Renal cortical epithelial cell (primary cell): ENCODE measurements around the gene GANC. TPM values are rescaled to one million over a fixed set of nuclear protein-coding genes. Genes with fewer than 3 reads are reported as not detected.
A peak's percentile ranks its signal among the peaks of the same experiment; 100 is the strongest.
"Not testable (repeated sequence)": the region's sequence is repeated elsewhere in the genome, so short reads cannot be mapped to it uniquely, and the experiment has no call there.

Source experiments
- DNase-seq: peaks from one replicate; pipeline ENCODE4 v3.0.0-alpha.2; 2011; ENCODE audit warnings: low read depth
- total RNA-seq: library from RNA; depleted of rRNA; stranded (reverse); fragments of >200 nt; gene quantifications from 2 replicates; pipeline ENCODE4 v1.2.3, GENCODE V29; 2014

Gene GANC
- 20.9 and 22.4 TPM in 2 replicates for total RNA-seq

GRCh38 chr15:42272939-42273899 lies at the start of gene GANC, which contains the start of gene TMEM87A:
Gene GANC (plus strand): TSS chr15:42273201. CDS start chr15:42274482, 1,281 bp downstream.
Gene TMEM87A (minus strand): TSS chr15:42273433. CDS start chr15:42273398, 35 bp downstream.
- DNase-seq, result peak; percentile 97

GRCh38 chr15:42226648-42227047 lies 46.4 kb upstream of the GANC start:
- DNase-seq, result no peak

GRCh38 chr15:42228036-42228435 lies 45.0 kb upstream of the GANC start:
- no peak for DNase-seq

GRCh38 chr15:42228981-42229380 lies 44.0 kb upstream of the GANC start:
- not testable (repeated sequence) for DNase-seq

- no peak for DNase-seq
Observed at GRCh38 chr15:42231088-42231487, 41.9 kb upstream of the GANC start.

- no peak for DNase-seq
Observed at GRCh38 chr15:42232606-42233005, 40.4 kb upstream of the GANC start.

- no peak for DNase-seq
Observed at GRCh38 chr15:42233107-42233506, 39.9 kb upstream of the GANC start.

GRCh38 chr15:42239528-42240182 lies 33.3 kb upstream of the GANC start:
- DNase-seq, result no peak

- no peak for DNase-seq
Observed at GRCh38 chr15:42240823-42241222, 32.2 kb upstream of the GANC start.

GRCh38 chr15:42253300-42253699 lies 19.7 kb upstream of the GANC start:
- no peak for DNase-seq

GRCh38 chr15:42264795-42265194 lies 8.2 kb upstream of the GANC start:
- no peak for DNase-seq

- no peak for DNase-seq
Observed at GRCh38 chr15:42267286-42267685, 5.7 kb upstream of the GANC start.

- DNase-seq, result no peak
Observed at GRCh38 chr15:42270551-42270950, 2.5 kb upstream of the GANC start.

GRCh38 chr15:42270996-42271395 lies 2.0 kb upstream of the GANC start:
- no peak for DNase-seq

GRCh38 chr15:42273900-42274701 lies 1.1 kb downstream of the GANC start:
- peak; percentile 58 for DNase-seq

- DNase-seq, result no peak
Observed at GRCh38 chr15:42274702-42274989, 1.6 kb downstream of the GANC start.

GRCh38 chr15:42275780-42276391 lies 2.9 kb downstream of the GANC start:
- DNase-seq, result no peak

- DNase-seq, result no peak
Observed at GRCh38 chr15:42276762-42277161, 3.8 kb downstream of the GANC start.

- DNase-seq, result no peak
Observed at GRCh38 chr15:42279234-42279723, 6.3 kb downstream of the GANC start.

GRCh38 chr15:42282344-42282743 lies 9.3 kb downstream of the GANC start:
- no peak for DNase-seq

GRCh38 chr15:42282926-42283325 lies 9.9 kb downstream of the GANC start:
- no peak for DNase-seq

GRCh38 chr15:42283671-42284070 lies 10.7 kb downstream of the GANC start:
- DNase-seq, result no peak
